Measurements from ENCODE around the gene CDYL.

Gene CDYL

DNA sequence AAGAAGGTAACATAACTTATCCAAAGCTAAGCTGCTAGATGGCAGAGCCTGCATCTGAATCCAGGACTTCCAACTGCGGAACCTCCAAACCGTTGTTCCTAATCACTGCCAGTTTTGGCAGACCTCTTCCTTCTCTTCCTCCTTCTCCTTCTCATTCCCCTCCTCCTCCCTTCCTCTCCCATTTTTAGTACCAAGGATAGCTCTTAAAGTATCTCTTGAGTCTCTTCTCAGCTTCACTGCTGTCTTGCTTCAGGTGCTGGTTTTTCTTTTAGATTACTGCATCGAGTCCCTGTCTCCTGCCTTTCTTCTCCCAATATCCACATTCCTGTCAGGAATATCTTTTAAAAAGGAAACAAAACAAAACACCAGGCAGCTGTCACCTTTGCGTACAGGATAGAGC, 77.1 kb downstream of the CDYL start:
- Histone ChIP-seq H3K9me2 (replicated peaks; ENCODE audit: insufficient read depth, low read length) (no peaks in the 10 kb centered on the region), H4K20me1 (ENCODE audit: low read depth, low read length) (peaks cover 43% of the 10 kb centered on the region), H3K79me2 (ENCODE audit: insufficient read depth, low read length) (peaks cover 24% of the 10 kb centered on the region), H3K9ac (ENCODE audit: low read length) (no peak overlapping the region), H3K36me3 (ENCODE audit: low read length) (no peaks in the 10 kb centered on the region), H3K4me2 (ENCODE audit: low read depth, low read length, poor library complexity, severe bottlenecking) (no peak overlapping the region), H3K27me3 (ENCODE audit: low read length) (no peaks in the 10 kb centered on the region), H3K9me3 (ENCODE audit: insufficient read depth, low read length) (no peaks in the 10 kb centered on the region), H2AFZ (ENCODE audit: low read depth, low read length, severe bottlenecking) (no peak overlapping the region), H3F3A (ENCODE audit: insufficient read depth) (no peaks in the 10 kb centered on the region), H3K4me3 (ENCODE audit: insufficient read depth, low read length, poor library complexity, severe bottlenecking) (no peak overlapping the region), H3K27ac (ENCODE audit: low read depth, low read length) (no peak overlapping the region)
- TF ChIP-seq, protein P1, sequence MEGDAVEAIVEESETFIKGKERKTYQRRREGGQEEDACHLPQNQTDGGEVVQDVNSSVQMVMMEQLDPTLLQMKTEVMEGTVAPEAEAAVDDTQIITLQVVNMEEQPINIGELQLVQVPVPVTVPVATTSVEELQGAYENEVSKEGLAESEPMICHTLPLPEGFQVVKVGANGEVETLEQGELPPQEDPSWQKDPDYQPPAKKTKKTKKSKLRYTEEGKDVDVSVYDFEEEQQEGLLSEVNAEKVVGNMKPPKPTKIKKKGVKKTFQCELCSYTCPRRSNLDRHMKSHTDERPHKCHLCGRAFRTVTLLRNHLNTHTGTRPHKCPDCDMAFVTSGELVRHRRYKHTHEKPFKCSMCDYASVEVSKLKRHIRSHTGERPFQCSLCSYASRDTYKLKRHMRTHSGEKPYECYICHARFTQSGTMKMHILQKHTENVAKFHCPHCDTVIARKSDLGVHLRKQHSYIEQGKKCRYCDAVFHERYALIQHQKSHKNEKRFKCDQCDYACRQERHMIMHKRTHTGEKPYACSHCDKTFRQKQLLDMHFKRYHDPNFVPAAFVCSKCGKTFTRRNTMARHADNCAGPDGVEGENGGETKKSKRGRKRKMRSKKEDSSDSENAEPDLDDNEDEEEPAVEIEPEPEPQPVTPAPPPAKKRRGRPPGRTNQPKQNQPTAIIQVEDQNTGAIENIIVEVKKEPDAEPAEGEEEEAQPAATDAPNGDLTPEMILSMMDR (IDR thresholded peaks at IDR 0.05; ENCODE audit: insufficient read depth, low read length, poor library complexity, severe bottlenecking) = no peak
- no peak for TF ChIP-seq EZH2phosphoT487 (conservative IDR thresholded peaks at IDR 0.05; ENCODE audit: low read length)

DNA sequence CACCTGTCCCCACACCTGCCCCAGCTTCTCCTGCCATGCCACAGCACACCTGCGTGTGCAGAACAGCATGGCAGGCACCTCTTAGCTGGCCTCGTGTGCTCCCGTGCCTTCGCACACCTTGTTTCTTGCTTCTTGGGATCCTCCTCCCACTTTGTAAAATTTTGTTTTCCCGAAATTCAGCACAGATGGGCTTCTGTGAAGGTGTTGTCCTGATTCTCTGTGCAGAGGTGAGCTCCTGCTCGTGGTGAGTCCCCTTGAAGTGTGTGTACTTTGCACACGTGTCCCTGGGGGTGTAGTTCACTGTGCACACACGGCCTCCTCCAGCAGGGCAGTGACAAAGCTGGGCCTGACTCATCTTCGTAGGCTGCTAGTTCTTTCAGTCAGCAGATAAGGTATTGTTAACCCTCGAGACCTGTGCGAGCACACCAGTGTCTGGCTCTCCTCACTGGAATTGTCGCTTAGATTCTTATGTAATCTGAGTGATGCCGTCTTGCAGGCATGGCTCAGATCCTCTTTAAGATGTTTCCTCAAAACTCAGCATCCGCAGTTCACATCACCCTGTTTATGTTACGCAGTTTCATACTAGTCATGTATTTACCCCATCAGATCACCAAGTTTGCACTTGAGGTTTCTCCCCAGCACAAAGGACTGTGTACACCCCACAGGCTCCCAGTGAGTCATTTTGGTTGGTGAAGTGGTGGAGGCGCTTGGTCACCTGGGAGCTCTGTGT, 77.7 kb downstream of the CDYL start:
- Histone ChIP-seq H2AFZ (ENCODE audit: low read depth, low read length, severe bottlenecking) (no peak overlapping the region), H3K36me3 (ENCODE audit: low read length) (no peaks in the 10 kb centered on the region), H4K20me1 (ENCODE audit: low read depth, low read length) (peaks cover 43% of the 10 kb centered on the region), H3F3A (ENCODE audit: insufficient read depth) (no peaks in the 10 kb centered on the region), H3K9ac (ENCODE audit: low read length) (no peak overlapping the region), H3K79me2 (ENCODE audit: insufficient read depth, low read length) (peaks cover 25% of the 10 kb centered on the region), H3K9me2 (replicated peaks; ENCODE audit: insufficient read depth, low read length) (no peaks in the 10 kb centered on the region), H3K4me3 (ENCODE audit: insufficient read depth, low read length, poor library complexity, severe bottlenecking) (no peak overlapping the region), H3K27ac (ENCODE audit: low read depth, low read length) (no peak overlapping the region), H3K27me3 (ENCODE audit: low read length) (no peaks in the 10 kb centered on the region), H3K4me2 (ENCODE audit: low read depth, low read length, poor library complexity, severe bottlenecking) (no peak overlapping the region), H3K9me3 (ENCODE audit: insufficient read depth, low read length) (no peaks in the 10 kb centered on the region)
- TF ChIP-seq, protein P1 (IDR thresholded peaks at IDR 0.05; ENCODE audit: insufficient read depth, low read length, poor library complexity, severe bottlenecking) = no peak
- no peak for TF ChIP-seq EZH2phosphoT487 (conservative IDR thresholded peaks at IDR 0.05; ENCODE audit: low read length)

DNA sequence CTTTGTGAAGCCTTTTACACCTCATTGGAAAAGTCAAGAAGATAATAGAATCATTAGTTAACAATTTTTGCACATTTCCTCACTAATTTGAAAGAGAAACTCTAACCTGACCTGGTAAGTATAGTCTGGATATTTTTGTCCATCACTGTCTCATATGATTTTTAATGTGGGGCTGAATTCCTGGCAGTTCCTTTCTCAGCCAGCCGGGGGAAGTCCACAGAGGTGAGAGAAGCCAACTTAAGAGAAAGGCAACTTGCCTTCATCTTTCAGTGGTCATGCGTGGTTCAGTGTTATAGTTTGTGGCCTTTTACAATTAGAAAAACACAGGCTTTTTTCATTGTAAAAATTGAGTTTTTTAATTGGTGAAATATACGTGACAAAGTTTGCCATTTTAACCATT, 80.6 kb downstream of the CDYL start:
- no peaks in the 10 kb centered on the region for H3F3A ChIP-seq (ENCODE audit: insufficient read depth)
- H3K4me3 ChIP-seq (ENCODE audit: insufficient read depth, low read length, poor library complexity, severe bottlenecking) = no peak overlapping the region
- peaks cover 17% of the 10 kb centered on the region; the same call in 1 of the 2 replicates for H4K20me1 ChIP-seq (ENCODE audit: low read depth, low read length)
- H3K36me3 ChIP-seq (ENCODE audit: low read length) = no peaks in the 10 kb centered on the region
- no peak overlapping the region for H3K9ac ChIP-seq (ENCODE audit: low read length)
- no peaks in the 10 kb centered on the region for H3K9me2 ChIP-seq (replicated peaks; ENCODE audit: insufficient read depth, low read length)
- peaks cover 10% of the 10 kb centered on the region; the same call in 1 of the 2 replicates for H3K79me2 ChIP-seq (ENCODE audit: insufficient read depth, low read length)
- TF ChIP-seq EZH2phosphoT487 (conservative IDR thresholded peaks at IDR 0.05; ENCODE audit: low read length) = no peak
- TF ChIP-seq, protein P1 (IDR thresholded peaks at IDR 0.05; ENCODE audit: insufficient read depth, low read length, poor library complexity, severe bottlenecking) = no peak
- H2AFZ ChIP-seq (ENCODE audit: low read depth, low read length, severe bottlenecking) = no peak overlapping the region
- no peak overlapping the region for H3K27ac ChIP-seq (ENCODE audit: low read depth, low read length)
- no peaks in the 10 kb centered on the region for H3K27me3 ChIP-seq (ENCODE audit: low read length)
- no peaks in the 10 kb centered on the region for H3K9me3 ChIP-seq (ENCODE audit: insufficient read depth, low read length)
- no peak overlapping the region for H3K4me2 ChIP-seq (ENCODE audit: low read depth, low read length, poor library complexity, severe bottlenecking)

Measured in SU-DHL-6 (cell line).